ENCODE measurements around the gene GABRG3. TPM values are rescaled to one million over a fixed set of nuclear protein-coding genes. Genes with fewer than 3 reads are reported as not detected.

Gene GABRG3
- total RNA-seq, 2 experiments from 2014 or later = not detected

DNA sequence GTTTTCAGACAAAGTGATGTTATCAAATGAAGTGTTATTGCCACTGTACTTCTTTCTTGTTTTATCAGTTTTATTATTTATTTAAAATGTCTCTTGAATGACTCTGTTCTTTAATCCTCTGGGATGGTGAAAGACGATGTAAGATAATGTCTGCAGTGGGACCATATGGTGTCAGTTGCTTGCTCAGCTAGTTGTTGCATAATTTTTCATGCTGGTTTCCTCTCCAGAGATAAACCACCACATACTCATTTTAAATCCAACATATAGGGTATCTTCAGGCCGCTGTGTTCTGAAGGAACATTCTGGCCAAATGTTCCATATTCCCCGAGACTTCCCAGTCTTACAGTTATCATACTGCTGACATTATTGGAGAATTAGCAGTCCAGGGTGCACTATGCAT, 75.9 kb downstream of the GABRG3 start:
- H3K27me3 Mint-ChIP-seq = no peaks in the 10 kb centered on the region
- ChIA-PET CTCF (no interaction called here), POLR2A (no interaction called here)
- no peaks in the 10 kb centered on the region for H3K4me1 Mint-ChIP-seq (ENCODE audit: low read depth)
- ATAC-seq (ENCODE audit: poor library complexity) (no peak), DNase-seq (no peak)
- Histone ChIP-seq H3K27ac (ENCODE audit: low read depth in 1 of 2, low read length in 2 of 2) (no peak overlapping the region), H3K27me3 (ENCODE audit: control insufficient read depth in 1 of 2, insufficient read depth in 2 of 2, low read length in 2 of 2) (no peaks in the 10 kb centered on the region), H3K4me1 (ENCODE audit: insufficient read depth, low read length) (no peaks in the 10 kb centered on the region), H3K4me3 (ENCODE audit: low read length) (no peak overlapping the region), H3K36me3 (ENCODE audit: insufficient read depth, low read length) (no peaks in the 10 kb centered on the region), H3K9me3 (ENCODE audit: control insufficient read depth in 1 of 2, insufficient read depth in 1 of 2, low read length in 2 of 2) (peaks cover 0 to 22% of the 10 kb centered on the region in 2 experiments)
- H3K36me3 Mint-ChIP-seq (ENCODE audit: low read depth) = no peaks in the 10 kb centered on the region
- H3K9me3 Mint-ChIP-seq = no peaks in the 10 kb centered on the region
- no peak overlapping the region for H3K27ac Mint-ChIP-seq
- no peak overlapping the region for H3K4me3 Mint-ChIP-seq
- intact Hi-C loops (cut with DNase I, micrococcal nuclease) = no loop called here
- TF ChIP-seq, protein P1, sequence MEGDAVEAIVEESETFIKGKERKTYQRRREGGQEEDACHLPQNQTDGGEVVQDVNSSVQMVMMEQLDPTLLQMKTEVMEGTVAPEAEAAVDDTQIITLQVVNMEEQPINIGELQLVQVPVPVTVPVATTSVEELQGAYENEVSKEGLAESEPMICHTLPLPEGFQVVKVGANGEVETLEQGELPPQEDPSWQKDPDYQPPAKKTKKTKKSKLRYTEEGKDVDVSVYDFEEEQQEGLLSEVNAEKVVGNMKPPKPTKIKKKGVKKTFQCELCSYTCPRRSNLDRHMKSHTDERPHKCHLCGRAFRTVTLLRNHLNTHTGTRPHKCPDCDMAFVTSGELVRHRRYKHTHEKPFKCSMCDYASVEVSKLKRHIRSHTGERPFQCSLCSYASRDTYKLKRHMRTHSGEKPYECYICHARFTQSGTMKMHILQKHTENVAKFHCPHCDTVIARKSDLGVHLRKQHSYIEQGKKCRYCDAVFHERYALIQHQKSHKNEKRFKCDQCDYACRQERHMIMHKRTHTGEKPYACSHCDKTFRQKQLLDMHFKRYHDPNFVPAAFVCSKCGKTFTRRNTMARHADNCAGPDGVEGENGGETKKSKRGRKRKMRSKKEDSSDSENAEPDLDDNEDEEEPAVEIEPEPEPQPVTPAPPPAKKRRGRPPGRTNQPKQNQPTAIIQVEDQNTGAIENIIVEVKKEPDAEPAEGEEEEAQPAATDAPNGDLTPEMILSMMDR (IDR thresholded peaks at IDR 0.05) = no peak

DNA sequence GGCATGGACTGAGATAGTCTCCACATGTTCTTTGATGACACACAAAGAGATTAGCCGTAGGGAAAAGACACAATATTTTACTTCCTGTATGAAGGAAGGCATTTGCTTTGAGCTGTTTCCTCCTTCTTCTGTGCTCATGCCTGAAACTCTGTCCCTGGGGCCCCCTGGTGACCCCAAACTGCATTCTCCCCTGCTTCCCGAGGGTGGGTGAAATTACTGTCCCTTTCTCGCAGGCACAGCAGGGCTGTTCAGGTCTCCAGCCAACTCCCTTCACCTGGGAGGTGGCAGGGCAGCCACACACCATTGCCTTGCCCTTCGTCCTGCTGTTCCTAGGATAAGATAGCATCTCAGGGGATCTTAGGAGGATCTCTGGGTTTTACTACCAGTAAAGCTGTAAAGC, 79.2 kb downstream of the GABRG3 start:
- DNase-seq (no peak), ATAC-seq (ENCODE audit: poor library complexity) (no peak)
- TF ChIP-seq, protein P1 (IDR thresholded peaks at IDR 0.05) = no peak
- intact Hi-C loops (cut with DNase I, micrococcal nuclease) = no loop called here
- Histone ChIP-seq H3K27me3 (ENCODE audit: control insufficient read depth in 1 of 2, insufficient read depth in 2 of 2, low read length in 2 of 2) (no peaks in the 10 kb centered on the region), H3K4me3 (ENCODE audit: low read length) (no peak overlapping the region), H3K4me1 (ENCODE audit: insufficient read depth, low read length) (no peaks in the 10 kb centered on the region), H3K36me3 (ENCODE audit: insufficient read depth, low read length) (no peaks in the 10 kb centered on the region), H3K27ac (ENCODE audit: low read depth in 1 of 2, low read length in 2 of 2) (no peak overlapping the region), H3K9me3 (ENCODE audit: control insufficient read depth in 1 of 2, insufficient read depth in 1 of 2, low read length in 2 of 2) (peaks cover 0 to 17% of the 10 kb centered on the region in 2 experiments)
- H3K4me3 Mint-ChIP-seq = no peak overlapping the region
- H3K9me3 Mint-ChIP-seq = no peaks in the 10 kb centered on the region
- no peak overlapping the region for H3K27ac Mint-ChIP-seq
- ChIA-PET CTCF (no interaction called here), POLR2A (no interaction called here)
- H3K36me3 Mint-ChIP-seq (ENCODE audit: low read depth) = no peaks in the 10 kb centered on the region
- no peaks in the 10 kb centered on the region for H3K27me3 Mint-ChIP-seq
- H3K4me1 Mint-ChIP-seq (ENCODE audit: low read depth) = no peaks in the 10 kb centered on the region

DNA sequence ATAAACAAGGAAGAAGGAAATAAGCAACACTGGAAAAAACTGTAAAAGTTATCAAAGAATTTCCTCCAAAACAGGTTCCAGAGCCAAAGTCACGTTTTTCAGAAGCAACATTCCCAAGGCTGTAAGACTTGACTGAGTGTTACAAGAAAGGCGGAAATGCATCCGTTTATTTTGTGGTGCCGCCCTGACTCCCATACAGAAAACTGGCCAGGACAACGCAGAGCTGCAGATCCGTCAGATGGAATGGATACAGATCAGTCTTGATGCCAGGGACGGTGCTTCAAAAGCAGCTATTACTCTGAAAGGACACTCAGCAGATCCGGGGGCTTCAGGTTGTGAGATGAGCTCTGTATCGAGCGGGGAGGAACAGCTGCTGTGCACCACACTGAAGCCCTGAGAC, 83.4 kb downstream of the GABRG3 start:
- H3K27ac ChIP-seq (ENCODE audit: low read depth in 1 of 2, low read length in 2 of 2) = no peak overlapping the region
- Mint-ChIP-seq H3K9me3 (peaks cover 2% of the 10 kb centered on the region), H3K27me3 (no peaks in the 10 kb centered on the region), H3K36me3 (ENCODE audit: low read depth) (no peaks in the 10 kb centered on the region), H3K27ac (no peak overlapping the region), H3K4me3 (no peak overlapping the region), H3K4me1 (ENCODE audit: low read depth) (no peaks in the 10 kb centered on the region)
- TF ChIP-seq, protein P1 (IDR thresholded peaks at IDR 0.05) = no peak
- POLR2A ChIA-PET = no interaction called here
- H3K36me3 ChIP-seq (ENCODE audit: insufficient read depth, low read length) = no peaks in the 10 kb centered on the region
- intact Hi-C loops (cut with DNase I, micrococcal nuclease) = no loop called here
- H3K27me3 ChIP-seq (ENCODE audit: control insufficient read depth in 1 of 2, insufficient read depth in 2 of 2, low read length in 2 of 2) = no peaks in the 10 kb centered on the region
- ATAC-seq (ENCODE audit: poor library complexity) (no peak), DNase-seq (no peak)
- no peaks in the 10 kb centered on the region for H3K4me1 ChIP-seq (ENCODE audit: insufficient read depth, low read length)
- no peak overlapping the region for H3K4me3 ChIP-seq (ENCODE audit: low read length)
- CTCF ChIA-PET = no interaction called here
- peaks cover 0 to 9% of the 10 kb centered on the region in 2 experiments for H3K9me3 ChIP-seq (ENCODE audit: control insufficient read depth in 1 of 2, insufficient read depth in 1 of 2, low read length in 2 of 2)

All from CD4-positive, alpha-beta T cell (primary cell).